ENCODE results near the gene ZNF638.

DNA sequence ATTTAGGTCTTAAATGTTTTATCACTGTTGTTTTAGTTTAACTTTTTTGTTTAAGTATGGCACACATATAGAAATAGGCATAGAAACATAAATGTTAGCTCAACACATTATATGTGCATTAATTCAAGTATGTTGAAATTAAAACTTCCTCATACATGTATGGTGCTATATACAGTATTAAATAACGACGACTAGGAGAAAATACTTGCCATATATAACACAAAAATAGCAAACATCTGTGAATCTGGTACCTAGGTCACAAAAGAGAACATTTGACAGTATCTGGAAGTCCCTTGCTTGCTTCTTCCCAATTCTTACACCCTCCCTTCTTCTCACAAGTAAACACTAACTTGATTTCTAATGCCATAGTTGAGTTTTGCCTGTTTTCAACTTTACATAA, 38.4 kb downstream of the ZNF638 start:
- TF ChIP-seq SP1 (IDR thresholded peaks at IDR 0.05) (no peak), GABPA (IDR thresholded peaks at IDR 0.05 in 1 of 2, conservative IDR thresholded peaks at IDR 0.05 in 1 of 2) (no peak), RAD21 (IDR thresholded peaks at IDR 0.05) (no peak), CTCF (IDR thresholded peaks at IDR 0.05; ENCODE audit: low read depth, low read length, missing input control) (no peak), TAF1 (conservative IDR thresholded peaks at IDR 0.05) (no peak), FOXA1 (IDR thresholded peaks at IDR 0.05) (no peak), MAX (IDR thresholded peaks at IDR 0.05) (no peak), JUND (IDR thresholded peaks at IDR 0.05) (no peak)
- TF ChIP-seq, protein P1, sequence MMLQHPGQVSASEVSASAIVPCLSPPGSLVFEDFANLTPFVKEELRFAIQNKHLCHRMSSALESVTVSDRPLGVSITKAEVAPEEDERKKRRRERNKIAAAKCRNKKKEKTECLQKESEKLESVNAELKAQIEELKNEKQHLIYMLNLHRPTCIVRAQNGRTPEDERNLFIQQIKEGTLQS (IDR thresholded peaks at IDR 0.05) = no peak
